ENCODE results near the gene UNC119. TPM values are rescaled to one million over a fixed set of nuclear protein-coding genes. Genes with fewer than 3 reads are reported as not detected.

The UNC119 gene
- polyA plus RNA-seq, 1 donor from 2014 or later = 218 TPM

DNA sequence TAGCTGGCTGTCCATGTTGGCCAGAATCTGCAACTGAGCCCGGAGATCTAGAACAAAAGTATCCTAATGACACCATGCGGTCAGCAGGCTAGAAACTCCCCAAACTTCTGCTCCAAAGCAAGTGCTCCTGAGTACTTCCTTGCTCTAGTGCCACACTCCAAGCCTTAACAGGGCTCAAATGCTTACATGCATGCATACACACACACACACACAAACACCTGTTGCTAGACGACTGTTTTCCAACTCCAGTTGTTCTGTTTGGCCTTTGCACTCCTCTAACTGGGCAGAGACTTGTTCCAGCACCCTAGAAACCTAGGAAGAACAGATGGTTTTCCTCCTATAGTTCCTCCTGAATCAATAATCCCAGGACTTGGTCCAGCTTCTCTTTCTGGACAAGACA, 32.0 kb upstream of the UNC119 start:
- TF ChIP-seq, protein P1, sequence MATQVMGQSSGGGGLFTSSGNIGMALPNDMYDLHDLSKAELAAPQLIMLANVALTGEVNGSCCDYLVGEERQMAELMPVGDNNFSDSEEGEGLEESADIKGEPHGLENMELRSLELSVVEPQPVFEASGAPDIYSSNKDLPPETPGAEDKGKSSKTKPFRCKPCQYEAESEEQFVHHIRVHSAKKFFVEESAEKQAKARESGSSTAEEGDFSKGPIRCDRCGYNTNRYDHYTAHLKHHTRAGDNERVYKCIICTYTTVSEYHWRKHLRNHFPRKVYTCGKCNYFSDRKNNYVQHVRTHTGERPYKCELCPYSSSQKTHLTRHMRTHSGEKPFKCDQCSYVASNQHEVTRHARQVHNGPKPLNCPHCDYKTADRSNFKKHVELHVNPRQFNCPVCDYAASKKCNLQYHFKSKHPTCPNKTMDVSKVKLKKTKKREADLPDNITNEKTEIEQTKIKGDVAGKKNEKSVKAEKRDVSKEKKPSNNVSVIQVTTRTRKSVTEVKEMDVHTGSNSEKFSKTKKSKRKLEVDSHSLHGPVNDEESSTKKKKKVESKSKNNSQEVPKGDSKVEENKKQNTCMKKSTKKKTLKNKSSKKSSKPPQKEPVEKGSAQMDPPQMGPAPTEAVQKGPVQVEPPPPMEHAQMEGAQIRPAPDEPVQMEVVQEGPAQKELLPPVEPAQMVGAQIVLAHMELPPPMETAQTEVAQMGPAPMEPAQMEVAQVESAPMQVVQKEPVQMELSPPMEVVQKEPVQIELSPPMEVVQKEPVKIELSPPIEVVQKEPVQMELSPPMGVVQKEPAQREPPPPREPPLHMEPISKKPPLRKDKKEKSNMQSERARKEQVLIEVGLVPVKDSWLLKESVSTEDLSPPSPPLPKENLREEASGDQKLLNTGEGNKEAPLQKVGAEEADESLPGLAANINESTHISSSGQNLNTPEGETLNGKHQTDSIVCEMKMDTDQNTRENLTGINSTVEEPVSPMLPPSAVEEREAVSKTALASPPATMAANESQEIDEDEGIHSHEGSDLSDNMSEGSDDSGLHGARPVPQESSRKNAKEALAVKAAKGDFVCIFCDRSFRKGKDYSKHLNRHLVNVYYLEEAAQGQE (IDR thresholded peaks at IDR 0.05; ENCODE audit: borderline replicate concordance) = no peak
- no peak for TF ChIP-seq SMC3 (conservative IDR thresholded peaks at IDR 0.05; ENCODE audit: poor library complexity)
- TF ChIP-seq, protein P2, sequence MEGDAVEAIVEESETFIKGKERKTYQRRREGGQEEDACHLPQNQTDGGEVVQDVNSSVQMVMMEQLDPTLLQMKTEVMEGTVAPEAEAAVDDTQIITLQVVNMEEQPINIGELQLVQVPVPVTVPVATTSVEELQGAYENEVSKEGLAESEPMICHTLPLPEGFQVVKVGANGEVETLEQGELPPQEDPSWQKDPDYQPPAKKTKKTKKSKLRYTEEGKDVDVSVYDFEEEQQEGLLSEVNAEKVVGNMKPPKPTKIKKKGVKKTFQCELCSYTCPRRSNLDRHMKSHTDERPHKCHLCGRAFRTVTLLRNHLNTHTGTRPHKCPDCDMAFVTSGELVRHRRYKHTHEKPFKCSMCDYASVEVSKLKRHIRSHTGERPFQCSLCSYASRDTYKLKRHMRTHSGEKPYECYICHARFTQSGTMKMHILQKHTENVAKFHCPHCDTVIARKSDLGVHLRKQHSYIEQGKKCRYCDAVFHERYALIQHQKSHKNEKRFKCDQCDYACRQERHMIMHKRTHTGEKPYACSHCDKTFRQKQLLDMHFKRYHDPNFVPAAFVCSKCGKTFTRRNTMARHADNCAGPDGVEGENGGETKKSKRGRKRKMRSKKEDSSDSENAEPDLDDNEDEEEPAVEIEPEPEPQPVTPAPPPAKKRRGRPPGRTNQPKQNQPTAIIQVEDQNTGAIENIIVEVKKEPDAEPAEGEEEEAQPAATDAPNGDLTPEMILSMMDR (IDR thresholded peaks at IDR 0.05; ENCODE audit: poor library complexity, severe bottlenecking) = no peak
- TF ChIP-seq EZH2 (IDR thresholded peaks at IDR 0.05; ENCODE audit: borderline replicate concordance, insufficient read depth, low read length, poor library complexity, severe bottlenecking) = no peak
- TF ChIP-seq RAD21 (conservative IDR thresholded peaks at IDR 0.05) = no peak
- no peak for TF ChIP-seq TAF1 (IDR thresholded peaks at IDR 0.05; ENCODE audit: low read depth)
- TF ChIP-seq MXI1 (conservative IDR thresholded peaks at IDR 0.05; ENCODE audit: poor library complexity, severe bottlenecking) = no peak
- no peak for TF ChIP-seq POLR2AphosphoS5 (IDR thresholded peaks at IDR 0.05)
- TF ChIP-seq EP300 (conservative IDR thresholded peaks at IDR 0.05; ENCODE audit: poor library complexity, severe bottlenecking) = no peak
- Histone ChIP-seq H3K27ac (ENCODE audit: low read length) (no peak overlapping the region), H3K4me3 (ENCODE audit: low read length) (no peak overlapping the region), H3K36me3 (ENCODE audit: insufficient read depth, low read length) (no peaks in the 10 kb centered on the region), H3K9me2 (ENCODE audit: insufficient read depth, low read length) (no peaks in the 10 kb centered on the region), H3K9me3 (ENCODE audit: low read length) (no peaks in the 10 kb centered on the region), H3K4me2 (ENCODE audit: low read length) (no peak overlapping the region), H4K20me1 (ENCODE audit: insufficient read depth) (no peaks in the 10 kb centered on the region), H2AFZ (ENCODE audit: low read depth, low read length) (no peak overlapping the region), H3K9ac (ENCODE audit: low read length) (no peak overlapping the region), H3K79me2 (replicated peaks; ENCODE audit: insufficient read depth, low read length) (no peaks in the 10 kb centered on the region), H3F3A (ENCODE audit: insufficient read depth, low read length, poor library complexity, severe bottlenecking) (no peaks in the 10 kb centered on the region), H3K27me3 (ENCODE audit: insufficient read depth, low read depth, low read length) (no peaks in the 10 kb centered on the region)

DNA sequence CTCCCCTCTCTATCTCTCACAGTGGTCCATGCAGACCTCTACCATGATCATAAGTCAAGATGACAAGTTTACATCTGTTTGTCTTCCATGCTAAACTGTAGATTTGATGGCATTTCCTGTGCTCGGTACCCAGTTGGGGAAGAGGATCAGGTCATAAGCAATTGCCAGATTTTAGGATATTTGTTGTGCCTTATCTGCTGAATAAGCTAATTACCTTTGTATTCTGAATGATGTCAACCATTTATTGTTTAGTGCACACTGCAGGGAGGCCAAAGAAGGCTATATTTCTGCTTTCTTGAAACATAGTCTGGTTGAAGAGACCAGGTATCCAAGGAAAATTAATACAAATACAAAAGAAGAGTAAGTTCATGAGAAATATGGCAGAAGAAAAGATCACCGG, 30.1 kb upstream of the UNC119 start:
- no peaks in the 10 kb centered on the region for H3K9me2 ChIP-seq (ENCODE audit: insufficient read depth, low read length)
- no peaks in the 10 kb centered on the region for H3F3A ChIP-seq (ENCODE audit: insufficient read depth, low read length, poor library complexity, severe bottlenecking)
- no peak overlapping the region for H3K4me3 ChIP-seq (ENCODE audit: low read length)
- TF ChIP-seq SMC3 (conservative IDR thresholded peaks at IDR 0.05; ENCODE audit: poor library complexity) = no peak
- TF ChIP-seq RAD21 (conservative IDR thresholded peaks at IDR 0.05) = no peak
- TF ChIP-seq POLR2AphosphoS5 (IDR thresholded peaks at IDR 0.05) = no peak
- TF ChIP-seq, protein P1 (IDR thresholded peaks at IDR 0.05; ENCODE audit: borderline replicate concordance) = no peak
- no peak for TF ChIP-seq MXI1 (conservative IDR thresholded peaks at IDR 0.05; ENCODE audit: poor library complexity, severe bottlenecking)
- TF ChIP-seq EZH2 (IDR thresholded peaks at IDR 0.05; ENCODE audit: borderline replicate concordance, insufficient read depth, low read length, poor library complexity, severe bottlenecking) = no peak
- TF ChIP-seq, protein P2 (IDR thresholded peaks at IDR 0.05; ENCODE audit: poor library complexity, severe bottlenecking) = no peak
- no peak for TF ChIP-seq TAF1 (IDR thresholded peaks at IDR 0.05; ENCODE audit: low read depth)
- no peak for TF ChIP-seq EP300 (conservative IDR thresholded peaks at IDR 0.05; ENCODE audit: poor library complexity, severe bottlenecking)
- H3K9ac ChIP-seq (ENCODE audit: low read length) = no peak overlapping the region
- no peaks in the 10 kb centered on the region for H4K20me1 ChIP-seq (ENCODE audit: insufficient read depth)
- no peaks in the 10 kb centered on the region for H3K27me3 ChIP-seq (ENCODE audit: insufficient read depth, low read depth, low read length)
- H2AFZ ChIP-seq (ENCODE audit: low read depth, low read length) = no peak overlapping the region
- no peak overlapping the region for H3K4me2 ChIP-seq (ENCODE audit: low read length)
- no peaks in the 10 kb centered on the region for H3K36me3 ChIP-seq (ENCODE audit: insufficient read depth, low read length)
- H3K27ac ChIP-seq (ENCODE audit: low read length) = no peak overlapping the region
- no peaks in the 10 kb centered on the region for H3K79me2 ChIP-seq (replicated peaks; ENCODE audit: insufficient read depth, low read length)
- no peaks in the 10 kb centered on the region for H3K9me3 ChIP-seq (ENCODE audit: low read length)

All from neural cell (in vitro differentiated cells).